Erythroblast (primary cell): ENCODE measurements around the gene PRDM1.

Experiments
- GATA1 ChIP-seq: IDR thresholded peaks from 2 replicates; pipeline ENCODE4 v1.6.1; 2011; ENCODE audit warnings: low read depth, mild to moderate bottlenecking, control low read depth, low read length, moderate library complexity
- POLR2A ChIP-seq: IDR thresholded peaks from 2 replicates; pipeline ENCODE4 v1.6.1; 2011; ENCODE audit warnings: mild to moderate bottlenecking, low read length

DNA sequence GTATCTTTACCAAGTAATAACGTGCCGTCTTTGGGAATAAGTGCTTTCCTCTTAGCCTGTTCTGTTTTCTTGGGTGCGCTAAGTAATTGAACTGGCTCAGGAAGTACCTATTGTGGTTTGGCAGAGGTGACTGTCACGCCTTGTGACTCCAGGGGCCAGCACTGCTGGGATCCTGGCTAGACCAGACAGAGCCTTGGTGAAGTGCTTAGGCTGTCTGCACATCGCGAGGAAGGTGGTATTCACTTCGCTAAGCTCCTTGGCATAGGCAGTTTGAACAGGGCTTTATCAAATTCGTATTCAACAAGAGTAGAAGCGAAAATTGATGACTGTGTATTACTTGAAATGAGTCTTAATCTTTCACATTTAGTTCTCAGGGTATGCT, 17.6 kb downstream of the PRDM1 start:
- TF ChIP-seq POLR2A (no peak), GATA1 (no peak)
